Ectodermal cell (in vitro differentiated cells): ENCODE results near the gene MBOAT7.
"Not testable (repeated sequence)": the region's sequence is repeated elsewhere in the genome, so short reads cannot be mapped to it uniquely, and the experiment has no call there.

Experiments used
- H3K27ac ChIP-seq: 2 replicates; pipeline ENCODE4 v1.7.0; 2013; ENCODE audit warnings: mild to moderate bottlenecking, low read depth, low read length; ENCODE audit not compliant: insufficient read depth, poor library complexity, severe bottlenecking
- H3K27me3 ChIP-seq: 2 replicates; pipeline ENCODE4 v1.7.0; 2013; ENCODE audit warnings: mild to moderate bottlenecking, low read length; ENCODE audit not compliant: insufficient read depth, control insufficient read depth, poor library complexity, severe bottlenecking
- H3K36me3 ChIP-seq: one replicate; pipeline ENCODE4 v1.7.0; 2013; ENCODE audit warnings: low read length; ENCODE audit not compliant: control insufficient read depth, insufficient read depth
- H3K4me1 ChIP-seq: one replicate; pipeline ENCODE4 v1.7.0; 2013; ENCODE audit warnings: low read length; ENCODE audit not compliant: control insufficient read depth, insufficient read depth
- H3K4me3 ChIP-seq: 2 replicates; pipeline ENCODE4 v1.7.0; 2013; ENCODE audit warnings: low read depth, low read length, control low read depth; ENCODE audit not compliant: insufficient read depth
- H3K9me3 ChIP-seq: 2 replicates; pipeline ENCODE4 v1.7.0; 2013; ENCODE audit warnings: mild to moderate bottlenecking, low read length, moderate library complexity; ENCODE audit not compliant: control insufficient read depth
- WGBS, 2 experiments: methylation state at CpG; one replicate each; pipeline ENCODE4 v1.1.7; 2013; ENCODE audit warnings: missing lambda C conversion rate in 2 of 2; 5-methylcytosine and 5-hydroxymethylcytosine counted together

Gene MBOAT7

GRCh38 chr19:54201980-54202379, 12.6 kb upstream of the MBOAT7 start:
- peak overlapping the region; percentile 83 for H3K4me3 ChIP-seq
- peaks cover 57% of the 10 kb centered on the region for H3K36me3 ChIP-seq
- H3K27me3 ChIP-seq = no peaks in the 10 kb centered on the region
- peaks cover 32% of the 10 kb centered on the region for H3K4me1 ChIP-seq
- no peaks in the 10 kb centered on the region for H3K9me3 ChIP-seq
- WGBS, 2 experiments = 86 to 89% methylated on average over 13 of the region's 13 CpGs
- no peak overlapping the region for H3K27ac ChIP-seq

GRCh38 chr19:54201172-54201701, 11.9 kb upstream of the MBOAT7 start:
- Histone ChIP-seq H3K9me3 (no peaks in the 10 kb centered on the region), H3K4me1 (peaks cover 32% of the 10 kb centered on the region), H3K27ac (peak overlapping the region; percentile 52), H3K4me3 (peak overlapping the region; percentile 83), H3K36me3 (peaks cover 49% of the 10 kb centered on the region), H3K27me3 (no peaks in the 10 kb centered on the region)
- WGBS, 2 experiments = 5 to 6% methylated on average over 28 of the region's 28 CpGs

- Histone ChIP-seq H3K4me3 (no peak overlapping the region), H3K27me3 (no peaks in the 10 kb centered on the region), H3K4me1 (peaks cover 27% of the 10 kb centered on the region), H3K9me3 (no peaks in the 10 kb centered on the region), H3K36me3 (peaks cover 37% of the 10 kb centered on the region), H3K27ac (no peak overlapping the region)
- 95 to 96% methylated on average over 16 of the region's 16 CpGs for WGBS, 2 experiments
Measured at GRCh38 chr19:54199401-54199800, 10.0 kb upstream of the MBOAT7 start.

- H3K36me3 ChIP-seq = peaks cover 28% of the 10 kb centered on the region
- 94 to 99% methylated on average over 3 of the region's 3 CpGs for WGBS, 2 experiments
Measured at GRCh38 chr19:54197121-54197520, 7.7 kb upstream of the MBOAT7 start.

GRCh38 chr19:54196536-54196935, 7.2 kb upstream of the MBOAT7 start:
- H3K27me3 ChIP-seq = no peaks in the 10 kb centered on the region
- peaks cover 12% of the 10 kb centered on the region for H3K4me1 ChIP-seq
- WGBS, 2 experiments = 93 to 96% methylated on average over 7 of the region's 7 CpGs
- peaks cover 22% of the 10 kb centered on the region for H3K36me3 ChIP-seq
- no peak overlapping the region for H3K4me3 ChIP-seq
- no peak overlapping the region for H3K27ac ChIP-seq
- H3K9me3 ChIP-seq = no peaks in the 10 kb centered on the region

More at GRCh38 chr19:54197121-54197520, 7.7 kb upstream of the MBOAT7 start:
- no peaks in the 10 kb centered on the region for H3K27me3 ChIP-seq
- H3K4me1 ChIP-seq = peaks cover 14% of the 10 kb centered on the region
- H3K9me3 ChIP-seq = no peaks in the 10 kb centered on the region
- no peak overlapping the region for H3K4me3 ChIP-seq
- no peak overlapping the region for H3K27ac ChIP-seq

- not testable (repeated sequence) for H3K27ac ChIP-seq, H3K9me3 ChIP-seq, H3K27me3 ChIP-seq, H3K4me3 ChIP-seq, H3K4me1 ChIP-seq
- WGBS, 2 experiments = 91 to 93% methylated on average over 12 of the region's 12 CpGs
- peaks cover 18% of the 10 kb centered on the region for H3K36me3 ChIP-seq
Measured at GRCh38 chr19:54194463-54194862, 5.1 kb upstream of the MBOAT7 start.

- no peaks in the 10 kb centered on the region for H3K27me3 ChIP-seq
- no peaks in the 10 kb centered on the region for H3K9me3 ChIP-seq
- no peak overlapping the region for H3K4me3 ChIP-seq
- peaks cover 18% of the 10 kb centered on the region for H3K36me3 ChIP-seq
- WGBS, 2 experiments = 94 to 96% methylated on average over 11 of the region's 11 CpGs
- no peak overlapping the region for H3K27ac ChIP-seq
- H3K4me1 ChIP-seq = peaks cover 9% of the 10 kb centered on the region
Measured at GRCh38 chr19:54193011-54193410, 3.6 kb upstream of the MBOAT7 start.

- WGBS, 2 experiments = 71 to 72% methylated on average over 19 of the region's 19 CpGs
- Histone ChIP-seq H3K4me1 (peaks cover 9% of the 10 kb centered on the region), H3K36me3 (peaks cover 18% of the 10 kb centered on the region), H3K4me3 (peak overlapping the region; percentile 78), H3K27me3 (no peaks in the 10 kb centered on the region), H3K27ac (peak overlapping the region; percentile 99), H3K9me3 (no peaks in the 10 kb centered on the region)
Measured at GRCh38 chr19:54191811-54192453, 2.6 kb upstream of the MBOAT7 start.

- 1% methylated on average over 77 of the region's 77 CpGs for WGBS, 2 experiments
- no peaks in the 10 kb centered on the region for H3K27me3 ChIP-seq
- peaks cover 9% of the 10 kb centered on the region for H3K4me1 ChIP-seq
- no peaks in the 10 kb centered on the region for H3K9me3 ChIP-seq
- H3K4me3 ChIP-seq = peak within 1 kb of the TSS; percentile 78
- peak within 1 kb of the TSS; percentile 99 for H3K27ac ChIP-seq
- H3K36me3 ChIP-seq = peaks cover 23% of the 10 kb centered on the region
Measured at GRCh38 chr19:54191011-54191810, 1.8 kb upstream of the MBOAT7 start, which contains the start of gene TSEN34. TSS of gene TSEN34 (plus strand) at chr19:54191308. CDS start at chr19:54191365, 57 bp downstream.

GRCh38 chr19:54190503-54191010, 1.2 kb upstream of the MBOAT7 start:
- Histone ChIP-seq H3K4me3 (peak overlapping the region; percentile 78), H3K4me1 (peaks cover 9% of the 10 kb centered on the region), H3K27ac (peak overlapping the region; percentile 99), H3K27me3 (no peaks in the 10 kb centered on the region), H3K9me3 (no peaks in the 10 kb centered on the region), H3K36me3 (peaks cover 25% of the 10 kb centered on the region)
- WGBS, 2 experiments = 0 to 1% methylated on average over 56 of the region's 56 CpGs
